Measurements from ENCODE around the gene ISG20L2.

ISG20L2 gene

GRCh38 chr1:156740741-156741480, 12.3 kb upstream of the ISG20L2 start, which contains the start of gene MRPL24:
TSS of gene MRPL24 (minus strand) at chr1:156741088. CDS start at chr1:156738704, 2,384 bp downstream.
- peak; percentile 96 for DNase-seq (ENCODE audit: low spot score)

GRCh38 chr1:156740237-156740740, 11.7 kb upstream of the ISG20L2 start:
- DNase-seq (ENCODE audit: low spot score), result no peak

- no peak for DNase-seq (ENCODE audit: low spot score)
Observed at GRCh38 chr1:156738916-156739315, 10.3 kb upstream of the ISG20L2 start.

- DNase-seq (ENCODE audit: low spot score), result no peak
Observed at GRCh38 chr1:156738407-156738806, 9.8 kb upstream of the ISG20L2 start.

- DNase-seq (ENCODE audit: low spot score), result no peak
Observed at GRCh38 chr1:156733989-156734584, 5.5 kb upstream of the ISG20L2 start.

GRCh38 chr1:156727926-156728598, 504 bp downstream of the ISG20L2 start, which contains the start of gene METTL25B:
TSS of gene METTL25B (plus strand) at chr1:156728469. CDS start at chr1:156729105, 636 bp downstream.
- DNase-seq (ENCODE audit: low spot score), result peak; percentile 89

- DNase-seq (ENCODE audit: low spot score), result no peak
Observed at GRCh38 chr1:156727492-156727891, 1.1 kb downstream of the ISG20L2 start.

GRCh38 chr1:156726549-156727226, 1.9 kb downstream of the ISG20L2 start:
- DNase-seq (ENCODE audit: low spot score), result peak; percentile 77

GRCh38 chr1:156725683-156726280, 2.8 kb downstream of the ISG20L2 start:
- peak; percentile 89 for DNase-seq (ENCODE audit: low spot score)

- no peak for DNase-seq (ENCODE audit: low spot score)
Observed at GRCh38 chr1:156721535-156721934, 7.0 kb downstream of the ISG20L2 start.

- no peak for DNase-seq (ENCODE audit: low spot score)
Observed at GRCh38 chr1:156721131-156721530, 7.4 kb downstream of the ISG20L2 start.

- DNase-seq (ENCODE audit: low spot score), result no peak
Observed at GRCh38 chr1:156717351-156717750, 11.2 kb downstream of the ISG20L2 start.

GRCh38 chr1:156714830-156715229, 13.7 kb downstream of the ISG20L2 start:
- DNase-seq (ENCODE audit: low spot score), result no peak

GRCh38 chr1:156712626-156713025, 15.9 kb downstream of the ISG20L2 start:
- DNase-seq (ENCODE audit: low spot score), result no peak

- no peak for DNase-seq (ENCODE audit: low spot score)
Observed at GRCh38 chr1:156711011-156711817, 17.4 kb downstream of the ISG20L2 start.

GRCh38 chr1:156709757-156710489, 18.6 kb downstream of the ISG20L2 start:
- peak; percentile 90 for DNase-seq (ENCODE audit: low spot score)

GRCh38 chr1:156709031-156709430, 19.5 kb downstream of the ISG20L2 start:
- DNase-seq (ENCODE audit: low spot score), result no peak

- DNase-seq (ENCODE audit: low spot score), result no peak
Observed at GRCh38 chr1:156708218-156708661, 20.3 kb downstream of the ISG20L2 start.

GRCh38 chr1:156707417-156708217, 20.9 kb downstream of the ISG20L2 start:
- no peak for DNase-seq (ENCODE audit: low spot score)
